Urinary bladder (tissue), 4 donors: ENCODE data around the gene SCAF1. TPM values are rescaled to one million over a fixed set of nuclear protein-coding genes. Genes with fewer than 3 reads are reported as not detected.
A peak's percentile ranks its signal among the peaks of the same experiment; 100 is the strongest.

ENCODE experiments used
- DNase-seq: peaks from one replicate; pipeline ENCODE4 v3.0.0-alpha.2; 2015; ENCODE audit errors: extremely low spot score
- H3K27ac ChIP-seq: one replicate; pipeline ENCODE4 v1.5.1; 2013; ENCODE audit warnings: low read depth, mild to moderate bottlenecking, moderate library complexity
- H3K36me3 ChIP-seq: one replicate; pipeline ENCODE4 v1.6.1; 2013; ENCODE audit warnings: mild to moderate bottlenecking, moderate library complexity; ENCODE audit not compliant: insufficient read depth
- H3K4me1 ChIP-seq: one replicate; pipeline ENCODE4 v1.6.1; 2013; ENCODE audit warnings: mild to moderate bottlenecking, moderate library complexity; ENCODE audit not compliant: insufficient read depth
- H3K4me3 ChIP-seq: one replicate; pipeline ENCODE4 v1.5.1; 2013; ENCODE audit warnings: low read depth, low read length
- WGBS: extraction: QIAGEN DNeasy Blood & Tissue Kit; methylation state at CpG from one replicate; pipeline ENCODE4 v1.1.7; 2013; 5-methylcytosine and 5-hydroxymethylcytosine counted together
- polyA plus RNA-seq: library from polyadenylated mRNA; stranded (reverse); fragments of 200-250 nt; gene quantifications from one replicate; pipeline ENCODE4 v1.2.3, GENCODE V29; 2013
- total RNA-seq: library from RNA; depleted of rRNA; stranded (reverse); fragments of >200 nt; gene quantifications from one replicate; pipeline ENCODE4 v1.2.3, GENCODE V29; 2014
- donor health status: healthy with polysubstance abuse.
- donor health status: healthy.

The SCAF1 gene, protein sequence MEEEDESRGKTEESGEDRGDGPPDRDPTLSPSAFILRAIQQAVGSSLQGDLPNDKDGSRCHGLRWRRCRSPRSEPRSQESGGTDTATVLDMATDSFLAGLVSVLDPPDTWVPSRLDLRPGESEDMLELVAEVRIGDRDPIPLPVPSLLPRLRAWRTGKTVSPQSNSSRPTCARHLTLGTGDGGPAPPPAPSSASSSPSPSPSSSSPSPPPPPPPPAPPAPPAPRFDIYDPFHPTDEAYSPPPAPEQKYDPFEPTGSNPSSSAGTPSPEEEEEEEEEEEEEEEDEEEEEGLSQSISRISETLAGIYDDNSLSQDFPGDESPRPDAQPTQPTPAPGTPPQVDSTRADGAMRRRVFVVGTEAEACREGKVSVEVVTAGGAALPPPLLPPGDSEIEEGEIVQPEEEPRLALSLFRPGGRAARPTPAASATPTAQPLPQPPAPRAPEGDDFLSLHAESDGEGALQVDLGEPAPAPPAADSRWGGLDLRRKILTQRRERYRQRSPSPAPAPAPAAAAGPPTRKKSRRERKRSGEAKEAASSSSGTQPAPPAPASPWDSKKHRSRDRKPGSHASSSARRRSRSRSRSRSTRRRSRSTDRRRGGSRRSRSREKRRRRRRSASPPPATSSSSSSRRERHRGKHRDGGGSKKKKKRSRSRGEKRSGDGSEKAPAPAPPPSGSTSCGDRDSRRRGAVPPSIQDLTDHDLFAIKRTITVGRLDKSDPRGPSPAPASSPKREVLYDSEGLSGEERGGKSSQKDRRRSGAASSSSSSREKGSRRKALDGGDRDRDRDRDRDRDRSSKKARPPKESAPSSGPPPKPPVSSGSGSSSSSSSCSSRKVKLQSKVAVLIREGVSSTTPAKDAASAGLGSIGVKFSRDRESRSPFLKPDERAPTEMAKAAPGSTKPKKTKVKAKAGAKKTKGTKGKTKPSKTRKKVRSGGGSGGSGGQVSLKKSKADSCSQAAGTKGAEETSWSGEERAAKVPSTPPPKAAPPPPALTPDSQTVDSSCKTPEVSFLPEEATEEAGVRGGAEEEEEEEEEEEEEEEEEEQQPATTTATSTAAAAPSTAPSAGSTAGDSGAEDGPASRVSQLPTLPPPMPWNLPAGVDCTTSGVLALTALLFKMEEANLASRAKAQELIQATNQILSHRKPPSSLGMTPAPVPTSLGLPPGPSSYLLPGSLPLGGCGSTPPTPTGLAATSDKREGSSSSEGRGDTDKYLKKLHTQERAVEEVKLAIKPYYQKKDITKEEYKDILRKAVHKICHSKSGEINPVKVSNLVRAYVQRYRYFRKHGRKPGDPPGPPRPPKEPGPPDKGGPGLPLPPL
- total RNA-seq (8.3 TPM), polyA plus RNA-seq (42.3 TPM)

DNA sequence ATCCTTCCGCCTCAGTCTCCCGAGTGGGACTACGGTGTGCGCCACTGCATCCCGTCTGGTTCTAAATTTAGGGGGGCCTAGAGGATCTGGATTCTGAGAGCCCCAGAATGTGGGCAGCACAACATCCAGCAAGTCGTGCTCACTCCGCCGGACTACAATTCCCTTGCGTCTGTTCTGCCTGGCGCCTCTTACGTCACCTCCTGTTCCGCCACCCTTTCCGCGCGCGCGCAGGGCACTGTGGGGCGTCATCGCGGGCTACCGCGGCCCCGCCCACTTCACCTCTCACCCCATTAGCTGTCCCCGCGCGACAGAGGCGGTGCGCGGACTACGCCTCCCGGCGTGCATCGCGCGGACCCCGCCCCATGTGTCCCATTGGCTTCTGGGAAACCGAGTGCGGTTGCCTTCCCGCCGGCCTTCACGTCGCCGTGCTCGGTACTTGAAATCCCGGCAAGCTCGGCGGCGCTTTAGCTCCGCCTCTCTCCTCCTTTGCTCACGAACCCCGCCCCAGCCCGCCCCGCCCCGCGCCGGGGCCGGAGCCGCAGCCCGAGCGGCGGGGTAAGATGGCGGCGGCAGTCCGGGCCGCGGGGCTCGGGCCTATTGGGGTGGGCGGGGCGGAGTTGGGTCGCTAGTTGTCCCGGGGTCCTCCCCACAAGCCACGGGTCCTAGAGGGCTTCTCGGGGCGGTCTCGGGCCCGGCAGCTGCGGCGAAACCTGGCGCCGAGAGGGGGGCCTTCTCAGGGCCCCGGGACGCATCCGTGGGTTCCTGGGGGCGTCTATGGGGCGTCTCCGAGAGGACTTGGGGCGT is at the start of gene SCAF1:
TSS of gene SCAF1 (plus strand) at position 522 of the 804 bp plus-strand sequence. CDS start 2,818 bp downstream, outside the sequence.
- Histone ChIP-seq H3K27ac (peak within 1 kb of the TSS; percentile 100), H3K36me3 (no peaks in the 10 kb centered on the region), H3K4me3 (peak within 1 kb of the TSS; percentile 74), H3K4me1 (no peaks in the 10 kb centered on the region)
- WGBS = under 1% methylated on average over 87 of the region's 87 CpGs
- peak; percentile 95 for DNase-seq

DNA sequence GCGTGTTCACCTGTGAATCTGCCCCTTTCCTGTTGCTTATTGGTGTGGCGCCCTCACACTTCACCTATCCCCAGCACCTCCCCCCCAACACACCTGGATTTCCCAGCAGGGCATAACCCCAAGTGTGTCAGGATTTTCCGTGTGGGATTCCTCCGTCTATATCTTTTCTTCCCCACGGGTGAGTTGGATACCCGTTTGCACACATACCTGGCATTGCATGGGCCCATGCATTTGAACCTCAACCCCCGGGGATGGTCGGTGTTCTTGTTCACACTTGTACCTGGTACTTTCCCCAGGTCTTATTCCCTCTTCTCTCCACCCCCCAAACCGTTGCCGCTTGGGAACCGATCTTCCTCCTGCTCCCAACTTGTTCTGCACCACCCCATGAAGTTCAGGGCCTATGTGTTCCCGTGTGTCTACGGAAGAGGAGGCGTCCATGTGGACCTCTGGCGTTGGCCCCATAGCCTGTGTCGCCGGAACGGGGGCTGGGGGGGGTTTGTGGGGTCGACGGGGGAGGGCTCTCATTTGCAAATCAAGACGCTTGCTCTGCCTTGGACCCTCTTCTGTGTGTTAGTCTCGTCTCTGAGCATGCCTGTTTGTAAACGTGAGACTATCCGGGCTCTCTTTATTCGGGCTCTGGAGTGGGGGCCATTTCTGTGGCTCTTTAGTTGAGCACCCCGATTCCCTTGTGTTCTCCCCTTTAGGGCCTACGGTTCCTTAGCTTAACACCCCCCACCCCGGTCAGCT is 49.4 kb upstream of the SCAF1 start:
- no peak overlapping the region for H3K27ac ChIP-seq
- no peaks in the 10 kb centered on the region for H3K4me1 ChIP-seq
- peaks cover 2% of the 10 kb centered on the region for H3K36me3 ChIP-seq
- WGBS = 6% methylated on average over 28 of the region's 28 CpGs
- no peak for DNase-seq
- peak overlapping the region; percentile 94 for H3K4me3 ChIP-seq

DNA sequence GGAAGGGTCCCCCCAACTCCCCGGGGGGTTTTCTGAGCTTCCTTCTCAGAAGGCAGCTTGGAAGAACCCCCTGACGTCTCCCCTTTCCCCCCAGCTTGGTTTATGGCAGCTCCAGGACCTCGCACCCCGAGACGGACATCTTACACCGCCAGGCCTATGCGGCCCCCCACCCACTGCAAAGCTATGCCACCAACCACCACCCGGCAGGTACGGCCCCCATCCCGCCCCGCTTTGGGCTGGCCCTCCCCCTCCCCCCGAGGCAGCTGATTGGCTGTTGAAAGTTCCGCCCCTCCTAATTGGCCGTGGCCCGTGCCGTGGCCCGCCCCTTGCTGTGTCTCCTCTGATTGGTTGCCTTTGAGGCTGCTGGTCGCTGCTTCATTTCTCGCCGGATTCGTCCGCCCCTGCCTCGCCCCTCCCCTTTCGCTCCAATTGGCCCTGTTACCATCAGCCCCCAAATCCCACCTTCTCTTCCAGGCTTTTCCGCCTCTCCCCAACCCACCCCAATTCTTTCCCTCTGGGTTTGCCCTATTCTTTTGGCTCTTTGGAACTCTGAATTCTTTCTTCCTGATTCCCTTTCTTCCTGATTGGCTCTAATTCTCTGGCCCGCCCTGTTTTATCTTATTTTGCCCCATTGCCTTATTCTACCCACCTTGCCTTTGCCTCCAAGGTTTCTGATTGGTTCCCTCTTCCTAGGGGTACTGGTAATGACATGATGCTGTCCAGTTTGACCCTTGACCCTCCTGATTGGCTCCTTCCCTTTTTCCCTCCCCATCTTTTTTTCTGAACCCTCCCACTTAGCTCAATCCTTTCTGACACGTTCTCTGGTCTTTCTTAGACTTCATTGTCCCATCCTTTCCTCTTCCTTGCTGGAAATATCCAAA is 48.5 kb upstream of the SCAF1 start:
- Histone ChIP-seq H3K4me1 (no peaks in the 10 kb centered on the region), H3K27ac (peak overlapping the region; percentile 33), H3K36me3 (peaks cover 2% of the 10 kb centered on the region), H3K4me3 (peak overlapping the region; percentile 94)
- WGBS = 7% methylated on average over 27 of the region's 27 CpGs
- DNase-seq = peak; percentile 81

DNA sequence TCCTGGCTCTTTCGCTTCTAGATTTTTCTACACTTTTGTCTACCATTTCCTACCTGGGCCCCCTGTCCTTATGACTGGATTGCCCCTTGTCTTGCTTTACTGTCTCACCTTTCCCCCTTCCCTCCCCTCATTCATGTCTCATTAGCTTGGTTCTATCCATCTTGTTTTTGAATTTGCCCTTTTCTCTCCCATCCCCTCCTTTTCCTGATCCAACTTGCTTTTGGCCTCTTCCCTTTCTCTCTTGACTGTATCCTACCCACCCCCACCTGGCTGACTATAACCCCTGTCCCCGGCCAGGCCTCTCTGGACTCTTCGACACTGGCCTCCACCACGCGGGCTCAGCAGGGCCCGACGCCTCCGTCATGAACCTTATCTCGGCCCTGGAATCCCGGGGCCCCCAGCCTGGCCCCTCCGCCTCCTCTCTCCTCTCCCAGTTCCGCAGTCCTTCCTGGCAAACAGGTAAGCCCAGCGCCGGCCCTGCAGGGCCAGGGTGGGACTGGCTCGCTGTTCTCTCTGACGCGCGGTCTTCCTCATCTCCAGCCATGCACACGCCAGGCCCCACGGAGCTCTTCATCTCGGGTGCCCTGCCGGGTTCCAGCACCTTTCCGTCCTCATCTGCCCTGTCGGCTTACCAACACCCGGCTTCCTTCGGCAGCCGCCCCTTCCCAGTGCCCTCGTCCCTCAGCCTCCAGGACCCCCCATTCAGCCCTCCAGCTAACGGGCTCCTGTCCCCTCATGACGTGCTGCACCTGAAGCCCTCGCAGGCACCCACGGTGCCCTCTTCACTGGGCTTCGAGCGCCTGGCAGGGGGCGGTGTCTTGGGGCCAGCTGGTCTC is 47.6 kb upstream of the SCAF1 start:
- H3K4me3 ChIP-seq = no peak overlapping the region
- no peaks in the 10 kb centered on the region for H3K4me1 ChIP-seq
- no peak for DNase-seq
- H3K36me3 ChIP-seq = peaks cover 2% of the 10 kb centered on the region
- no peak overlapping the region for H3K27ac ChIP-seq
- 91% methylated on average over 35 of the region's 35 CpGs for WGBS

DNA sequence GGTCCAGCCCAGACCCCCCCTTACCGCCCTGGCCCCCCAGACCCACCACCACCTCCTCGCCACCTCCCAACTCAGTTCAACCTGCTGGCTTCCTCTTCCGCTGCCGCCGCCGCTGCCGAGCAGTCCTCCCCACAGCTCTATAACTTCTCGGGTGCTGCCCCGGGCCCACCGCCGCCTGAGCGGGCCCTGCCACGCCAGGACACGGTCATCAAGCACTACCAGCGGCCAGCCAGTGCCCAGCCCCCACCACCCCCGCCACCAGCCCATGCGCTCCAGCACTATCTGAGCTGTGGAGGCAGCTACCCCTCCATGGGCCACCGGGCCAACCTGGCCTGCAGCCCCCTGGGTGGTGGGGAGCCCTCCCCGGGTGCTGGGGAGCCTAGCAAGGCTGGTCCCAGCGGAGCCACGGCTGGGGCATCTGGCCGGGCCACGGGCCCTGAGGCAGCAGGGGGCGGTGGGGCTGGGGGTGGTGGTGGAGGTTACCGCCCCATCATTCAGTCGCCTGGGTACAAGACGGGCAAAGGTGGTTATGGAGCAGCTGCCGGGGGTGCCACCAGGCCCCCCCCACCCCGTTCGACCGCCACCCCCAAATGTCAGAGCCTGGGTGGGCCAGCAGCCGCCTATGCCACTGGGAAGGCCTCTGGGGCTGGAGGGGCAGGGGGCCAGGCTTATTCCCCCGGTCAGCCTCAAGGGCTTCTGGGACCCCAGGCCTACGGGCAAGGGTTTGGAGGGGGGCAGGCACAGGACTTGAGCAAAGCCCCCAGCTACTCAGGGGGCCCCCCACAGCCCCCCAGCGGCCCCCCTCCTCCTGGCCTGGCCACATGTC is 46.8 kb upstream of the SCAF1 start:
- no peaks in the 10 kb centered on the region for H3K4me1 ChIP-seq
- DNase-seq = no peak
- no peak overlapping the region for H3K27ac ChIP-seq
- H3K36me3 ChIP-seq = peaks cover 2% of the 10 kb centered on the region
- 90% methylated on average over 35 of the region's 35 CpGs for WGBS
- H3K4me3 ChIP-seq = no peak overlapping the region

DNA sequence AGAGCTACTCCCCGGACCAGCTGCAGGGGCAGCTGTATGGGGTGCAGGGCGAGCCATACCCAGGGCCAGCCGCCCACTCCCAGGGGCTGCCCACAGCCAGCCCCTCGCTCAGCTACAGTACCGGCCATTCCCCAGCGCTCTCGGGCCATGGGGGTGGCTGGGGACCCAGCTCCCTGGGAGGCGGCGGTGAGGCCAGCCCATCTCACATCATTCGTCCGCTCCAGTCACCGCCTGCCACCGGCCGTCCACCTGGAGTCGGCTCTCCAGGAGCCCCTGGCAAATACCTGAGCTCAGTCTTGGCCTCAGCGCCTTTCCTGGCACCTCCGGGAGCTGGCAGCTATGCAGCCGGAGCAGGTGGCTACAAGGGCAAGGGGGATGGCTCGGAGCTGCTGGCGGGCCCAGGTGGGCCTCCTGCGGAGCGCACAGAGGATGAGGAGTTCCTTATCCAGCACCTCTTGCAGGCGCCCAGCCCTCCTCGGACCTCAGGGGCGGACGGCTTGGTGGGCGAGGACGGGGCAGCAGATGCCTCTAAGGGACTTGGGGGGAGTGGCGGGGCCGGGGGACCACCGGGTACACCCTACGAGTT is 46.1 kb upstream of the SCAF1 start:
- Histone ChIP-seq H3K4me3 (no peak overlapping the region), H3K36me3 (peaks cover 2% of the 10 kb centered on the region), H3K27ac (no peak overlapping the region), H3K4me1 (no peaks in the 10 kb centered on the region)
- WGBS = 91% methylated on average over 32 of the region's 32 CpGs
- DNase-seq = no peak

DNA sequence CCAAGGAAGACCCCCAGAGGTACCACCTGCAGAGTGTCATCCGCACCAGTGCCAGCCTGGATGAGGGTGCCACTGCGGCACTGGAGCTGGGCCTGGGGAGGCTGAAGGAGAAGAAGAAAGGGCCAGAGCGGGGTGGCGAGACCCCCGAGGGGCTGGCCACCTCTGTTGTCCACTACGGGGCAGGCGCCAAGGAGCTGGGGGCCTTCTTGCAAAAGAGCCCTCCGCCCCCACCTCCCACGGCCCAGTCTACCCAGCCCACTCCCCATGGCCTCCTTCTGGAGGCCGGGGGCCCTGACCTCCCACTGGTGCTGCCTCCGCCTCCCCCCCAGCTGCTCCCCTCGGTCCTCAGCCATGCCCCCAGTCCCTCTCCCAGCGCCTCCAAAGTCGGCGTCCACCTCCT is 45.6 kb upstream of the SCAF1 start:
- 92% methylated on average over 15 of the region's 15 CpGs for WGBS
- H3K27ac ChIP-seq = no peak overlapping the region
- H3K4me1 ChIP-seq = no peaks in the 10 kb centered on the region
- no peak for DNase-seq
- peaks cover 5% of the 10 kb centered on the region for H3K36me3 ChIP-seq
- H3K4me3 ChIP-seq = no peak overlapping the region

DNA sequence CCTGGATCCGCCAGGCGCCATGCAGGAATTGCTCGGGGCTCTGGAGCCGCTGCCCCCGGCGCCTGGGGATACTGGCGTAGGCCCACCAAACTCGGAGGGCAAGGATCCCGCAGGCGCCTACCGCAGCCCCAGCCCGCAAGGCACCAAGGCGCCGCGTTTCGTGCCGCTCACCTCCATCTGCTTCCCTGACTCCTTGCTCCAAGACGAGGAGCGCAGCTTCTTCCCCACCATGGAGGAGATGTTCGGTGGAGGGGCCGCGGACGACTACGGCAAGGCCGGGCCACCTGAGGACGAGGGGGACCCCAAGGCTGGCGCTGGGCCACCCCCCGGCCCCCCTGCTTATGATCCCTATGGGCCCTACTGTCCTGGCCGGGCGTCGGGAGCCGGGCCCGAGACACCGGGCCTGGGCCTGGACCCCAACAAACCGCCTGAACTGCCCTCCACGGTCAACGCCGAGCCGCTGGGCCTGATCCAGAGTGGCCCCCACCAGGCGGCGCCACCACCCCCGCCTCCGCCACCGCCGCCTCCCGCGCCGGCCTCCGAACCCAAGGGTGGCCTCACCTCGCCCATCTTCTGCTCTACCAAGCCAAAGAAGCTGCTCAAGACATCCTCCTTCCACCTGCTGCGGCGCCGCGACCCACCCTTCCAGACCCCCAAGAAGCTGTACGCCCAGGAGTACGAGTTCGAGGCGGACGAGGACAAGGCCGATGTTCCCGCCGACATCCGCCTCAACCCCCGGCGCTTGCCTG is 44.9 kb upstream of the SCAF1 start:
- peaks cover 6% of the 10 kb centered on the region for H3K36me3 ChIP-seq

DNA sequence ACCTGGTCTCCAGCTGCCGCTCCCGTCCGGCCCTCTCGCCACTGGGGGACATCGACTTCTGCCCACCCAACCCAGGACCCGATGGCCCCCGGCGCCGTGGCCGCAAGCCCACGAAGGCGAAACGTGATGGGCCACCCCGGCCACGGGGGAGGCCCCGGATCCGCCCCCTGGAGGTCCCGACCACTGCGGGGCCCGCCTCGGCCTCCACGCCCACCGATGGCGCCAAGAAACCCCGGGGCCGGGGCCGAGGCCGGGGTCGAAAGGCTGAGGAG is 44.4 kb upstream of the SCAF1 start:
- DNase-seq = no peak
- Histone ChIP-seq H3K4me3 (no peak overlapping the region), H3K27ac (no peak overlapping the region), H3K36me3 (peaks cover 6% of the 10 kb centered on the region), H3K4me1 (no peaks in the 10 kb centered on the region)
- WGBS = 95% methylated on average over 29 of the region's 29 CpGs

More for the DNA sequence above, 44.9 kb upstream of the SCAF1 start:
- Histone ChIP-seq H3K4me3 (no peak overlapping the region), H3K27ac (no peak overlapping the region), H3K4me1 (no peaks in the 10 kb centered on the region)
- WGBS = 96% methylated on average over 65 of the region's 65 CpGs
- DNase-seq = no peak
